GM23338 (cell line): Measurements from ENCODE around the gene S100A8. TPM values are rescaled to one million over a fixed set of nuclear protein-coding genes. Genes with fewer than 3 reads are reported as not detected.

Experiments
- ATAC-seq: fragments of 200-7000 bp; cut with Tn5 transposase; 3 replicates; pipeline ENCODE4 v1.9.1; 2020
- DNase-seq: peaks from one replicate; pipeline ENCODE4 v3.0.0-alpha.2; 2015; ENCODE audit warnings: low spot score
- H2AFZ ChIP-seq: fragments of 200-600 bp; sonication (generic); 2 replicates; pipeline ENCODE4 v1.8.0; 2016; ENCODE audit warnings: antibody characterized with exemption, mild to moderate bottlenecking, moderate library complexity
- H3F3A ChIP-seq: fragments of 200-600 bp; sonication (generic); replicated peaks from 2 replicates; pipeline ENCODE4 v1.8.0; 2017; ENCODE audit warnings: antibody characterized with exemption, mixed run types, low read depth
- H3K27ac ChIP-seq: fragments of 200-600 bp; sonication (generic); 2 replicates; pipeline ENCODE4 v1.6.1; 2016; ENCODE audit warnings: low read depth
- H3K27me3 ChIP-seq: fragments of 200-600 bp; sonication (generic); 2 replicates; pipeline ENCODE4 v1.8.0; 2016; ENCODE audit warnings: mild to moderate bottlenecking, mixed run types, moderate library complexity; ENCODE audit not compliant: insufficient read depth
- H3K36me3 ChIP-seq: fragments of 200-600 bp; sonication (generic); 2 replicates; pipeline ENCODE4 v1.8.0; 2016; ENCODE audit warnings: mild to moderate bottlenecking; ENCODE audit not compliant: insufficient read depth
- H3K4me1 ChIP-seq: fragments of 200-600 bp; sonication (generic); 2 replicates; pipeline ENCODE4 v1.8.0; 2016; ENCODE audit warnings: mild to moderate bottlenecking, moderate library complexity; ENCODE audit not compliant: insufficient read depth
- H3K4me2 ChIP-seq: fragments of 200-600 bp; sonication (generic); 2 replicates; pipeline ENCODE4 v1.7.1; 2017; ENCODE audit warnings: mixed run types
- H3K4me3 ChIP-seq: fragments of 200-600 bp; sonication (generic); 2 replicates; pipeline ENCODE4 v1.6.1; 2016; ENCODE audit warnings: mixed run types
- H3K79me2 ChIP-seq: fragments of 200-600 bp; sonication (generic); replicated peaks from 2 replicates; pipeline ENCODE4 v1.8.0; 2017; ENCODE audit warnings: mild to moderate bottlenecking; ENCODE audit not compliant: insufficient read depth
- H3K9me2 ChIP-seq: fragments of 200-600 bp; sonication (generic); 2 replicates; pipeline ENCODE4 v1.8.0; 2017; ENCODE audit not compliant: insufficient read depth
- H4K20me1 ChIP-seq: fragments of 200-600 bp; sonication (generic); replicated peaks from 2 replicates; pipeline ENCODE4 v1.8.0; 2017; ENCODE audit warnings: mild to moderate bottlenecking; ENCODE audit not compliant: insufficient read depth
- H3K27ac Mint-ChIP-seq: 2 replicates; pipeline ENCODE4 v1.8.0; 2020; ENCODE audit warnings: inconsistent platforms, mild to moderate bottlenecking, moderate library complexity, mixed read lengths
- H3K27me3 Mint-ChIP-seq: 3 replicates; pipeline ENCODE4 v1.8.0; 2022; ENCODE audit warnings: low read depth, mild to moderate bottlenecking, moderate library complexity, mixed read lengths, inconsistent platforms; ENCODE audit not compliant: insufficient read depth, poor library complexity
- H3K36me3 Mint-ChIP-seq: 3 replicates; pipeline ENCODE4 v1.8.0; 2021; ENCODE audit warnings: low read depth, mild to moderate bottlenecking, inconsistent platforms, moderate library complexity, mixed read lengths
- H3K4me1 Mint-ChIP-seq: 3 replicates; pipeline ENCODE4 v1.8.0; 2020; ENCODE audit warnings: mild to moderate bottlenecking, inconsistent platforms, mixed read lengths
- H3K4me3 Mint-ChIP-seq: 3 replicates; pipeline ENCODE4 v1.8.0; 2021; ENCODE audit warnings: moderate library complexity, mild to moderate bottlenecking, inconsistent platforms, mixed read lengths
- H3K9me3 Mint-ChIP-seq: 3 replicates; pipeline ENCODE4 v1.8.0; 2020; ENCODE audit warnings: moderate library complexity, mild to moderate bottlenecking, inconsistent platforms, mixed read lengths
- CREB1 ChIP-seq: fragments of 250-450 bp; sonication (Bioruptor Pico); IDR thresholded peaks from 2 replicates; pipeline ENCODE4 v1.5.0; 2020; ENCODE audit warnings: low read depth, mild to moderate bottlenecking, moderate library complexity
- ETS1 ChIP-seq: IDR thresholded peaks from 2 replicates; pipeline ENCODE4 v1.6.1; 2016; ENCODE audit warnings: antibody characterized with exemption
- EZH2 ChIP-seq: fragments of 200-600 bp; sonication (generic); IDR thresholded peaks from one replicate; pipeline ENCODE4 v1.8.0; 2017; ENCODE audit warnings: antibody characterized with exemption, mild to moderate bottlenecking, low read depth; ENCODE audit not compliant: unreplicated experiment
- EZH2phosphoT487 ChIP-seq: fragments of 200-600 bp; sonication (generic); IDR thresholded peaks from one replicate; pipeline ENCODE4 v1.8.1; 2018; ENCODE audit warnings: antibody characterized with exemption; ENCODE audit not compliant: unreplicated experiment
- JUNB ChIP-seq: IDR thresholded peaks from one replicate; pipeline ENCODE4 v1.6.1; 2016; ENCODE audit warnings: antibody characterized with exemption; ENCODE audit not compliant: unreplicated experiment
- NANOG ChIP-seq: IDR thresholded peaks from 2 replicates; pipeline ENCODE4 v1.6.1; 2016; ENCODE audit warnings: antibody characterized with exemption, borderline replicate concordance
- POLR2AphosphoS5 ChIP-seq: IDR thresholded peaks from 2 replicates; pipeline ENCODE4 v1.6.1; 2016; ENCODE audit warnings: antibody characterized with exemption, low read depth
- STAT1 ChIP-seq: IDR thresholded peaks from one replicate; pipeline ENCODE4 v1.6.1; 2016; ENCODE audit warnings: antibody characterized with exemption; ENCODE audit not compliant: unreplicated experiment
- ZNF114 ChIP-seq: fragments of 250-450 bp; sonication (Bioruptor Pico); IDR thresholded peaks from 2 replicates; pipeline ENCODE4 v1.5.0; 2020; ENCODE audit warnings: mild to moderate bottlenecking, moderate library complexity
- ZNF331 ChIP-seq: fragments of 250-450 bp; sonication (Bioruptor Pico); IDR thresholded peaks from 2 replicates; pipeline ENCODE4 v1.5.0; 2020; ENCODE audit warnings: low read depth, mild to moderate bottlenecking, moderate library complexity
- ZNF462 ChIP-seq: fragments of 250-450 bp; sonication (Bioruptor Pico); IDR thresholded peaks from 2 replicates; pipeline ENCODE4 v1.5.0; 2020; ENCODE audit warnings: mild to moderate bottlenecking, moderate library complexity
- polyA plus RNA-seq: library from polyadenylated mRNA; unstranded; fragments of >200 nt; fragmentation: Nextera tagmentation; extraction: Ambion mirVana; gene quantifications from 2 replicates; pipeline ENCODE4 v1.2.1, GENCODE V29; 2016
- total RNA-seq: library from RNA; depleted of rRNA; stranded (reverse); fragments of >200 nt; shearing (Covaris generic); gene quantifications from 2 replicates; pipeline ENCODE4 v1.2.3, GENCODE V29; 2014
- TF ChIP-seq, protein P1 (sequence below): IDR thresholded peaks from one replicate; pipeline ENCODE4 v1.6.1; 2018; ENCODE audit warnings: antibody characterized with exemption; ENCODE audit not compliant: unreplicated experiment

Gene S100A8
- total and polyA plus RNA-seq, 2 experiments from 2014 or later = not detected

GRCh38 chr1:153350321-153350957 is 40.4 kb downstream of the S100A8 start (continued):
- TF ChIP-seq, protein P1, sequence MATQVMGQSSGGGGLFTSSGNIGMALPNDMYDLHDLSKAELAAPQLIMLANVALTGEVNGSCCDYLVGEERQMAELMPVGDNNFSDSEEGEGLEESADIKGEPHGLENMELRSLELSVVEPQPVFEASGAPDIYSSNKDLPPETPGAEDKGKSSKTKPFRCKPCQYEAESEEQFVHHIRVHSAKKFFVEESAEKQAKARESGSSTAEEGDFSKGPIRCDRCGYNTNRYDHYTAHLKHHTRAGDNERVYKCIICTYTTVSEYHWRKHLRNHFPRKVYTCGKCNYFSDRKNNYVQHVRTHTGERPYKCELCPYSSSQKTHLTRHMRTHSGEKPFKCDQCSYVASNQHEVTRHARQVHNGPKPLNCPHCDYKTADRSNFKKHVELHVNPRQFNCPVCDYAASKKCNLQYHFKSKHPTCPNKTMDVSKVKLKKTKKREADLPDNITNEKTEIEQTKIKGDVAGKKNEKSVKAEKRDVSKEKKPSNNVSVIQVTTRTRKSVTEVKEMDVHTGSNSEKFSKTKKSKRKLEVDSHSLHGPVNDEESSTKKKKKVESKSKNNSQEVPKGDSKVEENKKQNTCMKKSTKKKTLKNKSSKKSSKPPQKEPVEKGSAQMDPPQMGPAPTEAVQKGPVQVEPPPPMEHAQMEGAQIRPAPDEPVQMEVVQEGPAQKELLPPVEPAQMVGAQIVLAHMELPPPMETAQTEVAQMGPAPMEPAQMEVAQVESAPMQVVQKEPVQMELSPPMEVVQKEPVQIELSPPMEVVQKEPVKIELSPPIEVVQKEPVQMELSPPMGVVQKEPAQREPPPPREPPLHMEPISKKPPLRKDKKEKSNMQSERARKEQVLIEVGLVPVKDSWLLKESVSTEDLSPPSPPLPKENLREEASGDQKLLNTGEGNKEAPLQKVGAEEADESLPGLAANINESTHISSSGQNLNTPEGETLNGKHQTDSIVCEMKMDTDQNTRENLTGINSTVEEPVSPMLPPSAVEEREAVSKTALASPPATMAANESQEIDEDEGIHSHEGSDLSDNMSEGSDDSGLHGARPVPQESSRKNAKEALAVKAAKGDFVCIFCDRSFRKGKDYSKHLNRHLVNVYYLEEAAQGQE = no peak
- TF ChIP-seq ZNF331 = no peak
- TF ChIP-seq ZNF114 (CRISPR knock-in tag) = no peak
- TF ChIP-seq CREB1 (CRISPR knock-in tag) = no peak
- no peak for TF ChIP-seq ETS1

- H2AFZ ChIP-seq = no peak overlapping the region
- H4K20me1 ChIP-seq = no peaks in the 10 kb centered on the region
- Mint-ChIP-seq H3K27me3 (peaks cover 10% of the 10 kb centered on the region), H3K4me3 (no peak overlapping the region), H3K27ac (no peak overlapping the region), H3K9me3 (no peaks in the 10 kb centered on the region), H3K4me1 (peaks cover under 1% of the 10 kb centered on the region; the same call in 1 of the 3 replicates), H3K36me3 (no peaks in the 10 kb centered on the region)
- H3F3A ChIP-seq = no peaks in the 10 kb centered on the region
- H3K79me2 ChIP-seq = no peaks in the 10 kb centered on the region
- H3K4me1 ChIP-seq = no peaks in the 10 kb centered on the region
- no peaks in the 10 kb centered on the region for H3K9me2 ChIP-seq
- no peaks in the 10 kb centered on the region for H3K27me3 ChIP-seq
- H3K36me3 ChIP-seq = no peaks in the 10 kb centered on the region
- H3K4me3 ChIP-seq = no peak overlapping the region
- no peak for DNase-seq
- no peak for ATAC-seq
- no peak overlapping the region for H3K27ac ChIP-seq
- H3K4me2 ChIP-seq = no peak overlapping the region
- TF ChIP-seq EZH2 = no peak
- no peak for TF ChIP-seq ZNF331
- TF ChIP-seq POLR2AphosphoS5 = no peak
- no peak for TF ChIP-seq JUNB
- TF ChIP-seq NANOG = no peak
- TF ChIP-seq ZNF114 (CRISPR knock-in tag) = no peak
- no peak for TF ChIP-seq EZH2phosphoT487
- no peak for TF ChIP-seq ZNF462 (CRISPR knock-in tag)
- no peak for TF ChIP-seq STAT1
- TF ChIP-seq CREB1 (CRISPR knock-in tag) = no peak
Measured at GRCh38 chr1:153349363-153350320, 41.2 kb downstream of the S100A8 start.
